Activated CD4-positive, alpha-beta T cell treated with anti-CD3 and anti-CD28 coated beads for 36 hours (primary cell): ENCODE data around the gene A1CF. TPM values are rescaled to one million over a fixed set of nuclear protein-coding genes. Genes with fewer than 3 reads are reported as not detected.
"Not testable (repeated sequence)": the region's sequence is repeated elsewhere in the genome, so short reads cannot be mapped to it uniquely, and the experiment has no call there.

Experiments used
- ATAC-seq: fragments of 200-7000 bp; cut with Tn5 transposase; one replicate; pipeline ENCODE4 v1.10.0; 2021; ENCODE audit warnings: mild to moderate bottlenecking, moderate library complexity
- CTCF ChIA-PET: fragments of 350-600 bp; sonication (Branson Sonifier 250); formaldehyde crosslinking; loops from one replicate; lab custom pipeline; 2021; ENCODE audit warnings: antibody characterized with exemption; lab: Charles Lee
- POLR2A ChIA-PET: fragments of 350-600 bp; sonication (Branson Sonifier 250); formaldehyde crosslinking; loops from one replicate; lab custom pipeline; 2021; ENCODE audit warnings: antibody characterized with exemption, inconsistent platforms; lab: Charles Lee
- DNase-seq: peaks from one replicate; pipeline ENCODE4 v3.0.0-alpha.2; 2020
- H3K27ac Mint-ChIP-seq: one replicate; pipeline ENCODE4 v1.8.0; 2021; ENCODE audit warnings: mixed read lengths
- H3K27me3 Mint-ChIP-seq: one replicate; pipeline ENCODE4 v1.8.0; 2021; ENCODE audit warnings: mixed read lengths
- H3K36me3 Mint-ChIP-seq: one replicate; pipeline ENCODE4 v1.8.0; 2021; ENCODE audit warnings: low read depth, mixed read lengths
- H3K4me1 Mint-ChIP-seq: one replicate; pipeline ENCODE4 v1.8.0; 2021; ENCODE audit warnings: mixed read lengths
- H3K4me3 Mint-ChIP-seq: one replicate; pipeline ENCODE4 v1.8.0; 2021; ENCODE audit warnings: mild to moderate bottlenecking, moderate library complexity, mixed read lengths
- H3K9me3 Mint-ChIP-seq: one replicate; pipeline ENCODE4 v1.8.0; 2021; ENCODE audit warnings: low read depth, mixed read lengths
- intact Hi-C, 2 experiments: fragments of 100-400 bp; cut with DNase I in 1 of 2; cut with micrococcal nuclease in 1 of 2; formaldehyde crosslinking; loops; one replicate each; pipeline versions ENCODE4 v1.14.2 to v1.15.1; 2022 to 2024; cut with DNase I, micrococcal nuclease
- total RNA-seq, 2 experiments: library from RNA; stranded (reverse); gene quantifications; one replicate each; pipeline ENCODE4 v1.2.3, GENCODE V29; 2021

A1CF gene
- total RNA-seq, 2 experiments from 2014 or later, result not detected

DNA sequence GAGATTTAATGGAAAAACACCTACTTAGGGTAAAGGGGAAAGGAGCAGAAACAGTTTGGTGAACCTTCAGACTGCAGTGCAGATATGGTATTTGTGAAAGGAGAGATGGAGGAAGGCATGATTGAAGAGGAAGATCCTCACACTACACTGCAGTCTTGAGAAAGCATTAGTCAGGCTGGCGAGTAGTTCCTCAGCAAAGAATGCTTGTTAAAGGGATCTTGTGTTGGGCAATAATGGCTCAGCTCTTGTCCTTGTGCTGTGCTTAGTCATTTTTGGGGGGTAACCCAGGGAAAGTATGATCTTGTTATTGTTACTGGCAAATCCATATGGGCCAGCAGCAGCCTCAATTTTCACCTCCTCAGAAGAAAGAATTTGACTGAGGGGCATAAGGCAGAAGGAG, 105.4 kb downstream of the A1CF start:
- H3K4me1 Mint-ChIP-seq, H3K9me3 Mint-ChIP-seq, H3K36me3 Mint-ChIP-seq, POLR2A ChIA-PET, DNase-seq, H3K27ac Mint-ChIP-seq, H3K27me3 Mint-ChIP-seq, H3K4me3 Mint-ChIP-seq, intact Hi-C loops, CTCF ChIA-PET, ATAC-seq: not testable (repeated sequence)

DNA sequence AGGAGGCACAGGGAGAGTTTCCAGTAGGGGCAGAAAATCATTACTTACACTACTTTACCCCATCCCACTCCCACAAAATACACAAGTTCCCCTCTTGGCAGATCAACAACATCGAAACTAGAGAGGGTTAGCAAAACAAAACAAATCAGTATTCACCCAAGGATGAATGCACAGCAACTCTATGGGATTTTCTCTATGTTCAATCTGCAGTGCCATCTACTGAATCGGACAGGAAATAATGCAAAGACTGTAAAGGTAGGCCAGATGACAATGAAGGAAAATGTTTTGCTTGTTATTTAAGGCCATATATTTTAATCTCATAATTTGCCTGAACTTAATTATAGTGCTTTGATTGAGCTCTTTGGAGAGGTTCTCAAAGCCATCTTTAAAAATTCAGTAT, 110.6 kb downstream of the A1CF start:
- H3K4me3 Mint-ChIP-seq, H3K4me1 Mint-ChIP-seq, H3K9me3 Mint-ChIP-seq, intact Hi-C loops, CTCF ChIA-PET, H3K27me3 Mint-ChIP-seq, H3K27ac Mint-ChIP-seq, DNase-seq, ATAC-seq, H3K36me3 Mint-ChIP-seq, POLR2A ChIA-PET: not testable (repeated sequence)

DNA sequence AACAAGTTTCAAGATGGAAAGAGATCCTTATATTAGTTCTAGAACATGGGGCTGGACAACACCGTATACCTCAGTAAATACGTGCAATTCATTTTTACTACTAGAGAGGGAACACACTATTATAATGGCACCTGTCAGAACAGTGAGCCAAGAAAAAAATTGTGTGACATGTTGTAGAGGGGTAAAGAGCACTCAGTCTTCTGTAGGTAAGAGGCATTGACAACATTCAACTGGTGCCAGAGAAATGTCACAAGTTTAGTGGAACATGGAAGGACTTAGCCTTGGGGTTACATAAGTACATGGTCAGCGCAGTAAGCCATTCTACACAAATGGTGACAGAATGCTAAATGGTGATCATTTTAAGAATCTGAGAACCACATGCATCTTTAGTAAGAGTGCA, 113.4 kb downstream of the A1CF start:
- H3K27ac Mint-ChIP-seq, H3K4me1 Mint-ChIP-seq, DNase-seq, ATAC-seq, CTCF ChIA-PET, POLR2A ChIA-PET, H3K9me3 Mint-ChIP-seq, H3K36me3 Mint-ChIP-seq, H3K4me3 Mint-ChIP-seq, H3K27me3 Mint-ChIP-seq, intact Hi-C loops: not testable (repeated sequence)

DNA sequence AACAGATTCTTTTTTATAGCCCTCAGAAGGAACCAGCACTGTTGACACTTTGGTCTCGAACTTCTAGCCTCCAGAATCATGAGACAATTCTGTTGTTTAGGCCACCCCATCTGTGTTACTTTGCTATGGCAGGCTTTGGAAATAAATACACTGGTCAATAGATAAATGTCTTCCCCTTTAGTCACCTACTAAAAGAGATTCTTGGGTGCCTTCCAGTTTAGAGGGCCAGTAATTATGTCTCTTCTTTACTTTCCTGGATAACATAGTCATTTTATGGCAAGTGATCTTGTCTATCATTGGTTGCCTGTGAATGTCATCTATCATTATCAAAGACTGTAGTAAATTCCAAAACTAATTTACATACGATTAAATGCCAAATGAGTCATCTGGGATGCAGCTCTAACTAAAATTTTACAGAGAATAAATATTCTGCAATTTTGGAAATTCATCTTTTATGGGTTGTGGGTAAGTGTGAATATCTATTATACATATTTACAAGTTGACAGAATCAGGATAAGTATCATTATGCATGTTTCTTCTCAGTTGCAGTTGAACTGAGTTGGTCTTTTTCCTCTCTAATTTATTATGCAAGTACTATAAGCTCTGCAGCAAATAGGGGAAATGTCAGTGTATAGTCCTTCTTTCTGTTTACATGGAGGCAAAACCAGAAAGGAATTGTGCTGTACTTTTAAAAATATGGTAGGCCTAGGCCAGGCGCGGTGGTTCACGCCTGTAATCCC, 118.5 kb downstream of the A1CF start:
- H3K27me3 Mint-ChIP-seq, H3K4me3 Mint-ChIP-seq, CTCF ChIA-PET, H3K27ac Mint-ChIP-seq, H3K9me3 Mint-ChIP-seq, intact Hi-C loops, H3K36me3 Mint-ChIP-seq, POLR2A ChIA-PET, DNase-seq, H3K4me1 Mint-ChIP-seq, ATAC-seq: not testable (repeated sequence)

Other genes with a start within 250 kb of the A1CF start
- 10 to 100 TPM in 1 of 2 experiments, 1 to 10 TPM in 1; 5.9 to 10.3 TPM for gene ASAH2B, start 145.7 kb downstream of the A1CF start, total RNA-seq
- gene PRKG1, start 188.9 kb upstream of the A1CF start, total RNA-seq, result not detected